IMR-90 (cell line): ENCODE results near the gene SLC5A11. TPM values are rescaled to one million over a fixed set of nuclear protein-coding genes. Genes with fewer than 3 reads are reported as not detected.
A peak's percentile ranks its signal among the peaks of the same experiment; 100 is the strongest.

ENCODE experiments used
- ATAC-seq: fragments of 200-7000 bp; cut with Tn5 transposase; 2 replicates; pipeline ENCODE4 v1.9.1; 2020; ENCODE audit warnings: low read depth, mild to moderate bottlenecking, moderate library complexity
- BruUV-seq: library from RNA; stranded (reverse); fragments of 400-500 nt; replicated peaks from 2 replicates; lab custom pipeline; 2021; lab: Mats Ljungman, UMichigan
- CTCF ChIA-PET: fragments of 300-600 bp; formaldehyde crosslinking; extraction: SDS; loops from one replicate; lab custom pipeline; 2021; ENCODE audit warnings: antibody characterized with exemption; lab: Yijun Ruan, JAX
- POLR2A ChIA-PET: fragments of 300-600 bp; sonication (Branson Sonifier 250); formaldehyde crosslinking; loops from one replicate; lab custom pipeline; 2022; ENCODE audit warnings: antibody characterized with exemption; ENCODE audit not compliant: unreplicated experiment; lab: Charles Lee
- DNase-seq: peaks from one replicate; pipeline ENCODE4 v3.0.0; 2013
- H2AFZ ChIP-seq: replicated peaks from 2 replicates; pipeline ENCODE3; 2013; ENCODE audit warnings: low read length, mild to moderate bottlenecking; ENCODE audit not compliant: poor library complexity
- H2AK5ac ChIP-seq: 2 replicates; pipeline ENCODE4 v1.6.1; 2013; ENCODE audit warnings: low read depth, low read length, inconsistent platforms
- H2AK9ac ChIP-seq: replicated peaks from 2 replicates; pipeline ENCODE3; 2013; ENCODE audit warnings: mild to moderate bottlenecking, low read depth, low read length, moderate library complexity; ENCODE audit not compliant: poor library complexity
- H2BK120ac ChIP-seq: 2 replicates; pipeline ENCODE4 v1.6.1; 2013; ENCODE audit warnings: low read depth, low read length, inconsistent platforms
- H2BK15ac ChIP-seq: 3 replicates; pipeline ENCODE4 v1.6.1; 2013; ENCODE audit warnings: low read depth, low read length, inconsistent platforms
- H2BK20ac ChIP-seq: 2 replicates; pipeline ENCODE4 v1.6.1; 2013; ENCODE audit warnings: low read depth, mild to moderate bottlenecking, inconsistent platforms, low read length, moderate library complexity
- H2BK5ac ChIP-seq: 2 replicates; pipeline ENCODE4 v1.6.1; 2013; ENCODE audit warnings: mild to moderate bottlenecking, low read depth, low read length, inconsistent platforms; ENCODE audit not compliant: poor library complexity, severe bottlenecking
- H3K14ac ChIP-seq: replicated peaks from 2 replicates; pipeline ENCODE4 v1.6.1; 2013; ENCODE audit warnings: low read depth, low read length, inconsistent platforms
- H3K18ac ChIP-seq: 2 replicates; pipeline ENCODE4 v1.6.1; 2013; ENCODE audit warnings: low read depth, low read length, control low read depth
- H3K23ac ChIP-seq: 2 replicates; pipeline ENCODE4 v1.6.1; 2013; ENCODE audit warnings: low read depth, low read length, inconsistent platforms
- H3K27ac ChIP-seq: 2 replicates; pipeline ENCODE4 v1.5.1; 2013; ENCODE audit warnings: mild to moderate bottlenecking, control low read depth, low read length; ENCODE audit not compliant: insufficient read depth
- H3K27me3 ChIP-seq: 2 replicates; pipeline ENCODE4 v1.6.1; 2013; ENCODE audit warnings: low read length; ENCODE audit not compliant: control insufficient read depth, insufficient read depth
- H3K36me3 ChIP-seq: 2 replicates; pipeline ENCODE4 v1.6.1; 2013; ENCODE audit warnings: low read length, mixed read lengths; ENCODE audit not compliant: control insufficient read depth, insufficient read depth
- H3K4ac ChIP-seq: 2 replicates; pipeline ENCODE4 v1.6.1; 2013; ENCODE audit warnings: low read depth, low read length, inconsistent platforms
- H3K4me1 ChIP-seq: 2 replicates; pipeline ENCODE4 v1.6.1; 2013; ENCODE audit warnings: low read length, mixed read lengths; ENCODE audit not compliant: control insufficient read depth, insufficient read depth
- H3K4me2 ChIP-seq: 2 replicates; pipeline ENCODE4 v1.6.1; 2013; ENCODE audit warnings: low read depth, mild to moderate bottlenecking, control low read depth, low read length, moderate library complexity
- H3K4me3 ChIP-seq: 2 replicates; pipeline ENCODE4 v1.5.1; 2013; ENCODE audit warnings: low read depth, mild to moderate bottlenecking, control low read depth, low read length, moderate library complexity; ENCODE audit not compliant: insufficient read depth
- H3K56ac ChIP-seq: 2 replicates; pipeline ENCODE4 v1.6.1; 2013; ENCODE audit warnings: low read length, inconsistent platforms; ENCODE audit not compliant: insufficient read depth; ENCODE audit errors: extremely low read depth
- H3K79me1 ChIP-seq, 2 experiments: 2 replicates each; pipeline ENCODE4 v1.6.1; 2013; ENCODE audit warnings: low read length in 2 of 2, inconsistent platforms in 1 of 2, low read depth in 1 of 2
- H3K9ac ChIP-seq: 2 replicates; pipeline ENCODE4 v1.6.1; 2013; ENCODE audit warnings: low read depth, low read length, control low read depth
- H3K9me1 ChIP-seq: 2 replicates; pipeline ENCODE4 v1.6.1; 2013; ENCODE audit warnings: low read length, inconsistent platforms; ENCODE audit not compliant: insufficient read depth
- H3K9me3 ChIP-seq: 2 replicates; pipeline ENCODE4 v1.6.1; 2013; ENCODE audit warnings: low read length; ENCODE audit not compliant: control insufficient read depth, insufficient read depth
- H4K20me1 ChIP-seq: 2 replicates; pipeline ENCODE4 v1.6.1; 2013; ENCODE audit warnings: low read length, inconsistent platforms; ENCODE audit not compliant: insufficient read depth
- H4K5ac ChIP-seq: 2 replicates; pipeline ENCODE4 v1.6.1; 2013; ENCODE audit warnings: mild to moderate bottlenecking, low read depth, low read length, control low read depth
- H4K8ac ChIP-seq, 2 experiments: 2 replicates each; pipeline ENCODE4 v1.6.1; 2013; ENCODE audit warnings: low read depth in 2 of 2, low read length in 2 of 2, control low read depth in 1 of 2, inconsistent platforms in 1 of 2
- H4K91ac ChIP-seq: 2 replicates; pipeline ENCODE4 v1.6.1; 2013; ENCODE audit warnings: low read depth, low read length, inconsistent platforms; ENCODE audit not compliant: insufficient read depth
- BHLHE40 ChIP-seq: fragments of 150-350 bp; IDR thresholded peaks from 2 replicates; pipeline ENCODE4 v1.6.1; 2016; ENCODE audit warnings: mild to moderate bottlenecking, low read depth, low read length
- CHD1 ChIP-seq: IDR thresholded peaks from 2 replicates; pipeline ENCODE4 v1.6.1; 2012; ENCODE audit warnings: low read depth, low read length, improper control_type of control experiment
- WGBS, 2 experiments: methylation state at CpG; one replicate each; pipeline versions ENCODE4 v1.1.5 to v1.1.7; 2013; ENCODE audit warnings: missing lambda C conversion rate in 2 of 2; ENCODE audit not compliant: insufficient read length in 1 of 2; ENCODE audit errors: extremely low coverage in 2 of 2; 5-methylcytosine and 5-hydroxymethylcytosine counted together
- dilution Hi-C: fragments of 300-500 bp; cut with HindIII; formaldehyde crosslinking; loops from one replicate; pipeline ENCODE4 v1.14.3; 2018; ENCODE audit warnings: low sequenced_read_pairs; ENCODE audit not compliant: unreplicated experiment
- in situ Hi-C: fragments of 300-500 bp; cut with MboI; formaldehyde crosslinking; loops from 3 replicates; pipeline ENCODE4 v1.14.3; 2019; ENCODE audit warnings: low sequenced_read_pairs, inconsistent platforms, mixed read lengths
- intact Hi-C: fragments of 100-400 bp; cut with micrococcal nuclease; formaldehyde crosslinking; loops from 2 replicates; pipeline ENCODE4 v1.10.0; 2022
- polyA plus RNA-seq, 3 experiments: library from polyadenylated mRNA; depleted of rRNA; stranded (reverse); fragments of >200 nt; gene quantifications; 2 replicates each; pipeline ENCODE4 v1.2.3, GENCODE V29; 2012; ENCODE audit warnings: low replicate concordance in 1 of 3
- total RNA-seq: library from RNA; depleted of rRNA; stranded (reverse); fragments of >200 nt; gene quantifications from 2 replicates; pipeline ENCODE4 v1.2.3, GENCODE V29; 2012

The SLC5A11 gene
- total and polyA plus RNA-seq, 2 of the 4 experiments (the other 2 are of a cell fraction): under 0.01 TPM; not detected in 1

- dilution Hi-C loops: no loop called here
- no CpG with 5 or more reads among the region's 2 CpGs for WGBS, 2 experiments
Observed at GRCh38 chr16:24819462-24820040, 26.2 kb upstream of the SLC5A11 start.

More at GRCh38 chr16:24819462-24820040, 26.2 kb upstream of the SLC5A11 start:
- H4K5ac ChIP-seq: no peak overlapping the region
- no peaks in the 10 kb centered on the region for H3K9me3 ChIP-seq
- no peak overlapping the region for H3K23ac ChIP-seq
- no peak overlapping the region for H2BK20ac ChIP-seq
- no peak overlapping the region for H2AK5ac ChIP-seq
- peaks cover 16 to 29% of the 10 kb centered on the region in 2 experiments; a peak in 3 of 4 replicates for H3K79me1 ChIP-seq
- H3K4me1 ChIP-seq: peaks cover 7% of the 10 kb centered on the region; the same call in 1 of the 2 replicates
- no peak overlapping the region for H3K4ac ChIP-seq
- H3K56ac ChIP-seq: no peak overlapping the region
- in situ Hi-C loops (no loop called here), intact Hi-C loops (no loop called here)
- H4K20me1 ChIP-seq: no peaks in the 10 kb centered on the region
- H3K9me1 ChIP-seq: peaks cover 8% of the 10 kb centered on the region; the same call in 1 of the 2 replicates
- no peak overlapping the region for H4K91ac ChIP-seq
- H3K27ac ChIP-seq: peak overlapping the region; percentile 67; the same call in 1 of the 2 replicates
- no peak overlapping the region for H2BK5ac ChIP-seq
- no peak overlapping the region for H2AFZ ChIP-seq
- H2BK120ac ChIP-seq: no peak overlapping the region
- H3K14ac ChIP-seq: no peak overlapping the region
- no peak overlapping the region for H4K8ac ChIP-seq
- peaks cover 69% of the 10 kb centered on the region for H3K36me3 ChIP-seq
- POLR2A ChIA-PET: no interaction called here
- DNase-seq: peak; percentile 16
- no peaks in the 10 kb centered on the region for H3K27me3 ChIP-seq
- CTCF ChIA-PET: no interaction called here
- no peak overlapping the region for H3K9ac ChIP-seq
- no peak overlapping the region for H2AK9ac ChIP-seq
- H3K4me3 ChIP-seq: no peak overlapping the region
- H2BK15ac ChIP-seq: no peak overlapping the region
- TF ChIP-seq CHD1: no peak
- TF ChIP-seq BHLHE40: no peak
- no peak overlapping the region for H3K18ac ChIP-seq
- no TSS peak for BruUV-seq
- ATAC-seq: peak; percentile 55
- H3K4me2 ChIP-seq: no peak overlapping the region
